RPMI8226 (cell line): Measurements from ENCODE around the gene SAMD9.
"Not testable (repeated sequence)": the region's sequence is repeated elsewhere in the genome, so short reads cannot be mapped to it uniquely, and the experiment has no call there.

Experiments
- DNase-seq: peaks from one replicate; pipeline ENCODE4 v3.0.0-alpha.2; 2015

SAMD9 gene

DNA sequence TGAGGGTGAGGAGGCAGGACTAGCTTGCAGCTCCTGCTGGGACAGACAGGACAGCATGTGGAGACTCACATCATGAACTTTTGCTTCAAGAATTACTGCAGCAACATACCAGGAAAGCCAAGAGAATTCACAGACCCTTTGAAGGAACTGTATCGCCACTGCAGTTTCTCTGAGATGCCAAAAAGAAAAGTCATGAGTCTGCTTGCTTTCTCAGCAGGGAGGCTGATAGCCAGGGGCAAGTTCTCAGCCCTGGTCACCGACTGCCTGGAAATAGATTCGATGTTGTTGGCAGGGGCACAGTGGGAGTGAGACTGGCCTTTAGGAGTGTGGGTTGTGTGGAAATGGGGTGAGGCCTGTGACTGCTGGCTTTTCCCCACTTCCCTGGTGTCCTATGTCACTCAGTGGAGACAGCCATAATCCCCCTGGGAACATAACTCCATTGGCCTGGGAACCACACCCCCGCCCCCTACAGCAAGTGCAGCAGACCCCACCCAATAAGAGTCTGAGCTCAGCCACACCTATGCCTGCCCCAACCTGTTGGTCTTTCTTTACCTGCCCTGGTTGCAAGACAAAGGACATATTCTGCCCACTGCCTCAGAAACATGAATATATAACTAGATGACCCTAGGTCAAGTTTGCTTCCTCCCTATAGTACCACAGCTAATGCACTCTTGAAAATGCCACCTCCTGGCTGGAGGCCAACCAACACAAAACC, 1.6 kb upstream of the SAMD9 start:
- no peak for DNase-seq

DNA sequence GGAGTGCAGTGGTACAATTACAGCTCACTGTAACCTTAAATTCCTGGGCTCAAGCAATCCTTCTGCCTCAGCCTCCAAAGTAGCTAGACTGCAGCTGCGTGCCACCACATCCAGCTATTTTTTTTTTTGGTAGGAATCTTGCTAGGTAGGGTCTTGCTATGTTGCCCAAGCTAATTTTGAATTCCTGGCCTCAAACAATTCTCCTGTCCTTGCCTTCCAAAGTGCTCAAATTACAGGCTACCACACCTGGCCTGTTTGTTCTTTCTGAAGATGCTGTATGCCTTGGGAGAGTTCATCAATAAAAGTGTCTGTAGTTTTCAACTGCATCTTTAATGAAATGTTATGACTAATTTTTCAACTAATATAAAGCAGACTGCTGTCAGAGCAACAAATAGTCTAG, 452 bp downstream of the SAMD9 start:
- no peak for DNase-seq

DNA sequence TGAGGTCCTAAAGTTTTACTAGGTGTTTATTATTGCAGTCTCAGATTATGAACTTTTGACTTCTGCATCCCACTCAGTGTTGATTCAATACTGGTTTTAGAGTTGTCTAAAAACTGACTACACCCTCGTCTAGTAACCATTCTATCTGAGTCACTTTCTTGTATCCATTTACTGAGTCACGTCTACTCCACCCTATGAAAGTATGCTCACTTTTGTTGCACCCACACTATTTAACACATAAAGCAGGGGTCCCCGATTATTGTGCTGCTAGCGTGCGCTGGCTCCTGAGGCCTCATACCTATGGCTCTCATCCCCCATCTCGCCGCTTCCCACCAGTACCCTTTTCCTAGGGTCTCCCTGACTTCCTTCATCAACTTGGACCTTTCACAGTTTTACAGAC, 2.0 kb downstream of the SAMD9 start:
- DNase-seq = no peak

DNA sequence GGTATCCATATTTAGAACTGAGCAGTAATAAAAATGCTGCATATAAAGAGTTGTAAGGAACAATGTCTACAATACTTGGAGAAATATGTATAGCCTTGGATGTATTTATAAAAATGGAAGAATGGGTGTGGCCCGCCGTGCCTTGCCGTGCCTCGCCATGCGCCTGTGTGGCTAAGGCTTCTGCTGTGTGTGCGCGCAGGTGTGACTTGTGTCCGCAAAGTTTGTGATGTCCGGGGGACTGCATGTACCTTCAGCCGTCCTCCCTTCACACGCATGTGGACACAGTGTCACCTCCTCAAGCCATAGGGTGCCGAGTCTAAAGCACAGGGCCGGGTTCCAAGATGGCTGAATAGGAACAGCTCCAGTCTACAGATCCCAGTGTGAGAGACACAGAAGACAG, 9.8 kb downstream of the SAMD9 start:
- no peak for DNase-seq

DNA sequence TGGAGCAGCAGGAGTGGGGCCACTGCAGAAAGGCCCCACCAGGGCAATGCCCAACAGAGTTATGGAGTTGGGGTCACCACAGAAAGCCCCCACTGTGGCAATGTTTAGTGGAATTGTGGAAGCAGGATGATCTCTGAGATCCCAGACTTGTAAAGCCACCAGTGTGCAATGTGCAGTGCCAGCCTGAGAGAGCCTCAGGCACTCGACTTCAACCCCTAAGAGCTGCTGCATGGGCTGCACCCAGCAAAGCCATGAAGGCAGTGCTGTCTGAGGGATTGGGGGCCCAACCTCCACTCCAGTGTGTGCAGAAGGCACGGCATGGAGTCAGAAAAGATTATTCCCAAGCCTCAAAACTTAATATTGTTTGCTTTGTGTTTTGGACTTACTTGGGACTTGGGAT, 20.4 kb downstream of the SAMD9 start:
- DNase-seq = no peak

DNA sequence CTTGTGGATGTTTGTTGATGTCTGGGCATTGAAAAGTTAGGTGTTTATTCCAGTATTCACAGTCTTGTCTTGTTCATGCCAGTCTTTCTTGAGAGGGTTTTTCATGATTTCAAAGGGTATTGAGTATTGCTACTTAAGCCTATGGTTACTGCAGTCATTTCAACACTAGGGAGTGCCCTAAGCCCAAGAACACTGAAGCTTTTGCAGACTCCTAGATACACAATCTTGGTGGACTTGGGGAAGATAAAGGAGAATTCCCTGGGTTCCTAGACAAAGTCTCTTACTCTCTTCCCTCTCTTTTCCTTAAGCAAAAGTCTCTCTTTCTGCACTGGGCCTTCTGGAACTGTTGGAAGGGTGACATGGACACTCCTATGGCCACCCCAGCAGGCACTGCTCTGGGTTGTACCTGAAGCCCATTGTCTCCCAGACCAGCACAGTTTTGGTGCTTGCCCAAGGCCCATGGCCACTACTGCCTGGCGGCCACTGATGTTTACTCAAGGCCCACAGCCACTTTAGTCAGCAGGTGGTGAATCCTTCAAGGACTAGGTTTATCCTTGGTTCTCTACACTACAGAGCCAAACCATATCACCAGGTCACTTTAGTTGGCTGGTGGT, 24.9 kb downstream of the SAMD9 start:
- no peak for DNase-seq

DNA sequence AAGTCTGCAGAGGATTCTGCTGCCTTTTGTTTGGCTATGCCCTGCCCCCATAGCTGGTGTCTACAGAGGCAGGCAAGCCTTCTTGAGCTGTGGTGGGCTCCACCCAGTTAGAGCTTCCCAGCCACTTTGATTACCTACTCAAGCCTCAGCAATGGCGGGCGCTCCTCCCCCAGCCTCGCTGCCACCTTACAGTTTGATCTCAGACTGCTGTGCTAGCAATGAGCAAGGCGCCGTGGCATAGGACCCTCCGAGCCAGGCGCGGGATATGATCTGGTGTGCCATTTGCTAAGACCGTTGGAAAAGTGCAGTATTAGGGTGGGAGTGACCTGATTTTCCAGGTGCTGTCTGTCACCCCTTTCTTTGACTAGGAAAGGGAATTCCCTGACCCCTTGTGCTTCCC, 44.4 kb downstream of the SAMD9 start:
- DNase-seq = not testable (repeated sequence)

DNA sequence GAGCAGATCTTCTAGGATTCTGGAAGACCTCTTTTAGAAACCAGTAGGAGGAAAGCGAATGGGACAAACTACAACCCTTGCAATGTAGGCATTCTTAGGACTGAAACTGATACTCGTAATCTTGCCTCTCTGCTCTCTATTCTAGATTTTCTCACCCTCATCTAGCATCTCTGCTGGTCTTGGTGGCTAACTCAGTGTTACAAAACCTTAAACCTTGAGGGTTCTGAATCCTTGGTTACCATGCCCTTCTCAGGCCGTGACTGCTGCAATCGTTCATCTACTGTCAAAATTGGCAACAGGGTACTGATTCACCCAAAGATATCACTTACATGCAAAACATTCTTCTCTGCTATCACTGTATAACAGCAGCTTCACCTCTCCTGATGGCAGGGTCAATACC, 55.2 kb downstream of the SAMD9 start:
- DNase-seq = no peak

DNA sequence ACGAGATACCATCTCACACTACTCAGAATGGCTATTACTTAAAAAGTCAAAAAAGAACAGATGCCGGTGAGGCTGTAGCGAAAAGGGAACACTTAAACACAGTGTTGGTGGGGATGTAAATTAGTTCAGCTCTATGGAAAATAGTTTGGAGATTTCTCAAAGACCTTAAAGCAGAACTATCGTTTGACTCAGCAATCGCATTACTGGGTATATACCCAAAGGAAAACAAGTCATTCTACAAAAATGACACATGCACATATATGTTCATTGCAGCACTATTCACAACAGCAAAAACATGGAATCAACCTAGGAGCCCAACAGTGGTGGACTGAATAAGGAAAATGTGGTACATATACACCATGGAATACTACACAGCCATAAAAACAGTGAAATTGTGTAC, 56.9 kb downstream of the SAMD9 start:
- DNase-seq = no peak

DNA sequence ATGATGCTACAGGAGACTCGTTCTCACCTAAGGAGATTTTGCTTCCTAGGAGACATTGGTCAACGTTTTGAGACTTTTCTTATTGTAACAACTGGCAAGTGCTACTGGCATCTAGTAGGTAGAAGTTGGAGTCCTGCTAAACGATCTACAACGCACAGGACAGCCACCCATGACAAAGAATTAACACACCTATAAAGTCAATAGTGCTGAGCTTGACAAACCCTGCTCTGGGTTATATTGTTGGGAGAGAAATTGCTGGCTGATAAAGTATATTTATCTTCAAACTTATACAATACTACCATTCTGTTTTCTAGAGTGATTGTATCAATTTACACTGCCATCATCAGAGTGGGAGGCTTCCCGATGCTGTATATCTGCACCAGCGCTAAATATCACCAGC, 57.8 kb downstream of the SAMD9 start:
- no peak for DNase-seq

DNA sequence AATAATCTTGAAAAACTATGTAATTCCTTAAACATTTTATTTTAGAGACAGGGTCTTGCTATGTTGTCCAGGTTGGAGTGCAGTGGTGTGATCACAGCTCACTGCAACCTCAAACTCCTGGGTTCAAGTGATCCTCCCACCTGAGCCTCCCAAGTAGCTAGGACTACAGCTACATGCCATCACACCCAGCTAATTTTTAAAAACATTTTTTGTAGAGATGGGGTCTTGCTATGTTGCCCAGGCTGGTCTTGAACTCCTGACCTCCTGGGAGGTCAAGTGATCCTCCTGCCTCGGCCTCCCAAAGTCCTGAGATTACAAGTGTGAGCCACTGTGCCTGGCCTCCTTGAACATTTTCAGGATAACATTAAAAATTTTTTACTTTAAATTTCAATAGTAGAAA, 61.2 kb downstream of the SAMD9 start:
- not testable (repeated sequence) for DNase-seq

DNA sequence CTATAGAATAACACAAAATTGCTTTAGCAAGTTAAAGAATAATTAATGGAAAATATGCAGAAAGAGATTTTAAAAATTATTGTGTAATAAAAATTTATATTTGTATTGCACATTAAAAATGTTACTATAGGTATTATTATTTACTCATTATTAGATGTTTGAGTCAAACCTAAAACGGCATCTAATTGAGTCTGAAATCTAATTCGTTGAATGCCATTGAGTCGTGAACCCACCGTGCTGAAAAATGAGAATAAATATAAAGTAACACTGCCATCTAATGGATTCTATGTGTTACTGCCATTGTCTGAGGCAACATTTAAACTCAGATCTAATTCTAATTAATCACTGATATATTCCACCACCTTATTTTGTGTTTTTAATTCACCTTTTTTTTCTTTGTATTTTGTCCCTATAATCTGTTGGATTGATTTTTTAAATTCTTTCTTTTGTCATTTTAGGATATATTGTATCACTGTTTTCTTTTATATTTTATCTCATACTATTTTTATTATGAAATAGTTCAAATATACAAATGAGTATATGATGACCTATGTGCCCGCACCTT, 62.2 kb downstream of the SAMD9 start:
- peak; percentile 33 for DNase-seq

DNA sequence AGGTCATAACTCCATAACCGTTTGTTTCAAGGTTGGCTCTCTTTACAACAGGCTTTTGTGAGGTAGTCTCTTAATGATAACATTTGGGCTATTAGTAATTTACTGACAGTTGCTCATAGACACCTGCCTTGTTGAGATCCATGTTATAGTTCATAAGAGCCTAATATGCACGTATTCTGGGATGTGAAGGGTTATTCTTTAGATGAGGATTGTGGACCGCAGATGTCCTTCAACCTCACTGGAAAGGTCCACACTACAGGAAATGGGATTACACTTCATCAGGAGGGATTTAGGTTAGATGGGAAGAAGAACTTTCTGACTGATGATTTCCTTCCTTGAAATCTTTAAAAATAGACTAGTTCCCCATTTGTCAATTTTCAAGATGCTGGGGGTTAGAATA, 62.8 kb downstream of the SAMD9 start:
- DNase-seq = no peak

DNA sequence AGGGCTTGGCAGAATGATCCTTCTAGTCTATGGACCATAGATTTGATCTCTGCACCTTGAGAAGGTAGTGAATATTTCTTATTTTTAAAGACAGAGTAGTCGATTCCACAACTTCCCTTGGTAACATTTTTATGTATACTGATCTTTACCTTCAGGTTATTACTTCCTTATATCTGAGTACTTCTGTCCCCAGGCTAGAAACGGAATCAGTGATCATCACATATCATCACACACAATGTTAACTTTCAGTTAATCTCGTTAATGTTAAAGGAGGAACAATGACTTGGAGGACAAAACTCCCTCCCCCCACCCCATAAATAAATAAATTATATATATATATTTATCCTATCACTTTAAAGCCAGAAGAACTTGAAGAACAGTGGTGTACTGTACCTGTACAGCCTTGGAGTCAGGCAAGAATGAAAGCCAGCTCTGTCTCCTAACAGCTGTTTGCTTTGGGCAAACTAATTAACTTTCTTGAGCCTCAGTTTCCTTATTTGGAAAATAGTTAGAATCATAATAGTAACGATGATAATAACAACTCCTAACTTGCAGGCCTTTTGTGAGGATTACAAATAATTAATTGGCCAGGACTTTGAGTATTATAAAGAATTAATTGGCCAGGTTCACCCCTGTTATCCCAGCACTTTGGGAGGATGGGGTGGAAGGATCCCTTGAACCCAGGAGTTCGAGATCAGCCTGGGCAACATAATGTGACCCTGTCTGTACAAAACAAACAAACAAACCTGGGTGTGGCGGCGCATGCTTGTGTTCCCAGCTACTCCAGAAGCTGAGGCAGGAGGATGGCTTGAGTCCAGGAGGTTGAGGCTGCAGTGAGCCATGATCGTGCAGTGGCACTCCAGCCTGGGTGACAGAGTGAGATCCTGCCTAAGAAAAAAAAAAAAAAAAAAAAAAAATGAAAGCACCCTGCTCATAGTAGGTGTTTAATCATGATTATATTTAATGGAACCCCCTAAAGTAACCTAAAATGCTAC, 63.5 kb downstream of the SAMD9 start:
- DNase-seq = no peak

DNA sequence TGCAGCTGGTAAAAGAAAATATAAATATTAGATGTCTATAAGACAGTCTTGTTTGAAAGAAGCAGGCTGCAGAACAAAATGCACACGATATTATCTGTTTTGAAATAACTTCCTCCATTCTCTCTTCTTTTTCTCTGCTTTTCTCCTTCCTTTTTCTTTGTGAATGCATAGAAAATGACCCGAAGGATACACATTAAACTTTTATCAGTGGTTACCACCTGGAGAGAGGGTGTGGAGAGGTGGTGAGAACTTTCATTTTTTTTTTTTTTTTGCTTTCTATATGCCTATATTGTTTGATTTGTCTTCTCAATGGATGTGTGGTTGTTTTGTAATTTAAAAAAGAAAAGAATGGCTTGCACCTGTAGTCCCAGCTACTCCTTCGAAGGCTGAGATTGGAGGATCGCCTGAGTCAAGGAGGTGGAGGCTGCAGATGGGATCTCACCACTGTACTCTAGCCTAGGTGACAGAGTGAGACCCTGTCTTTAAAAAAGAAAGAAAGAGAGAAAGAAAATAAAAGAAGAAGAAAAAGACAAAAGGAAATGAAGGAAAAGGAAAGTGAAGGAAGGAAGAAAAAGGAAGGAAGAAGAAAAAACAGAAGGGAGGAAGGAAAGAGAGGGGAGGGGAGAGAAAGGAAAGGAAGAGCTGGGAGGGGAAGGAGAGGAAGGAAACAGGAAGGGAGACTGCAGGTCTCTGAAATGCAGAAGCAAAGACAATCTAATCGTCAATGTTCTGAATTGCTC, 64.4 kb downstream of the SAMD9 start:
- DNase-seq = no peak

DNA sequence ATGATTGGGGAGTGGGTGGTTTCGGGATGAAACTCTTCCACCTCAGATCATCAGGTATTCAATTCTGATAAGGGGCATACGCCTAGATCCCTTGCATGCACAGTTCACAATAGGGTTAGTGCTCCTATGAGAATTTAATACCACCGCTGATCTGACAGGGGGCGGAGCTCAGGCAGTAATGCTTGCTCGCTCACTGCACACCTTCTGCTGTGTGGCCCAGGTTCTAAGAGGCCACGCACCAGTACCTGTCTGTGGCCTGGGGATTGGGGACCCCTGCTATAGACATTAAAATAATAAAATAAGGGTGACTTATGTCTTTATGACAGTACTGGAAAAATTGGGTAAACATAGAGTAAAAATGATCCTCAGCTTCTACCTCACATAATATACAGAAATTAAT, 66.1 kb downstream of the SAMD9 start:
- no peak for DNase-seq
